ENCODE measurements around the gene ANKS3.
A peak's percentile ranks its signal among the peaks of the same experiment; 100 is the strongest.

The ANKS3 gene

DNA sequence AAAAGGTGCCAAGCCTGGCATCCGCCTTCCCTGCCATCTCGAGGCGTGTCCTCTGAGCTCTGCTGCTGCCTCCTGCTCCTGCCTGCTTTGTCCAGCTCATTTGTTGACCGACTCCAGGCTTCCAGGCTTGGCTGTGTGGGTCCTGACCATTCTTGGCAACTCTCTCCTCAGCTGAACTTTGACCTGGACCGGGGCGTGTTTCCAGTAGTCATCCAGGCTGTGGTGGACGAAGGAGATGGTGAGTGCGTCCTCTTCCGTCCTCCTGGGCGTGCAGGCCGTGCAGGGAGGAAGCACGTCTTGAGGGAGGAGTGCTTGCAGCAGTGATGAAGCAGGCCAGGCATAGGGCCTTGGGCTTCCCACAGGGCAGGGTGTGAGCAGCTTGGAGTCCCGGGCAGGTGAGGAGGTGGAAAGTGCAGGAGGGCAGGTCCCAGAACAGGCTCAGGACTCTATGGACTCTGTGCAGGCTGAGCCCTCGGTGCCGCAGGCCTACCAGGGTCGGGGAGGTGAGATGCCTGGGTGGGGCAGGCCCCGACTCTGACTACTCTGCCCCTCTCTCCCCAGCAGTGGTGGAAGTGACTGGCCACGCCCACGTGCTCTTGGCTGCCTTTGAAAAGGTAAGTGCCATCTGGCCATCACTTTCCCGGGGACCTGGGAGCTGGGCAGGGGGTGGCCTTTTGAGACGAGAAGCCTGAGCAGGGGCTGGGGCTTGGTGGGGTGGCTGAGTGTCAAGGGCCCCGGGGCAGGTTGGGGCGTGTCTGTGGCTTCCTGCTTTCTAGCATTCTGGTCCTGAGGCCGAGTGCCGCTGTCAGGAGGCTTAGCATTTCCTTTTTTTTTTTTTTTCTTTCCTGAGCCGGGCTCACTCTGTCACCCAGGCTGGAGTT lies 69.3 kb downstream of the ANKS3 start:
- peak; percentile 40 to 50 for DNase-seq

DNA sequence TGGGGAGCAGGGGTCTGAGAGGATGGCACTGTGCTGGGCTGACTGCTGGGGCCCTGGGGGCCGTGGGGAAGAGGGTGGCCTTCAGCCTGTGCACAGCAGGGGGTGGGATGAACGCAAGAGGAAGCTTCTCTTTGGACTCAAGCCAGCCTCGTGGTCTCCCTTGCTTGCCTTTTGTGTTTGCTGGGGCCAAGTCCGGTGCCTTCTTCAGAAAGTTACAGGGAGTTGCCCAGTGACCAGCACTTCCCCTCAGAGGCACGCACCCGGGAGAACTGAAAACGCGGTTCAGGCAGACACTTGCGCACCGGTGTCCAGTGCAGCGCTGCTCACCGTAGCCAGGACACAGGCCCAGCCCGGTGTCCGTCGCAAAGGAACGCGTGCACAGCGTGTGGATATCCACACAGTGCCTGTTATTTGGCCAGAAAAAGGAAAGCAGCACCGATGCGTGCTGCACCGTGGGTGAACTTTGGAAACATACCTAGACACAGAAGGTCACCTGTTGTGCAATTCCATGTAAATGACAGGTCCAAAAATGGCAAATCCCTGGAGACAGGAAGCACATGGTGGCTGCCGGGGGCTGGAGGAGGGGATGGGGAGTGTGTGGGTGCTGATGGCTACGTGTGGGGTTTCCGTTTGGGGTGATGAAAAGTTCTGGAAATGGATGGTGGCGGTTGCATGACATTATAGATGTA lies 70.2 kb downstream of the ANKS3 start:
- no peak for DNase-seq

DNA sequence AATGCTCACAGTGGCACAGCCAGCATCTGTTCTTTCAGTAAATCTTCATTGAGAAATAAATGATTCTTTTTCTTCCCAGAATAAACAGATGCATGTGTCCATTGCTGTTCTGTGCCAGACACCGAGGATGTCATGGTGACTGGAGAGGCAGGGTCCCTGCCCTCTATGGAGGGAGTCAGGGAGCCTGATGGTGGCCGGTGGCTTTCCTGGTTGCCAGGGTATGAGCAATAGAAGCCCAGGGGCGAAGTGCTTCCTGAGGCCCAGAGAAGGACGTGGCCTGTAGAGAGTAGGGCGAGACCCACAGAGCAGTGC lies 70.7 kb downstream of the ANKS3 start:
- no peak for DNase-seq

DNA sequence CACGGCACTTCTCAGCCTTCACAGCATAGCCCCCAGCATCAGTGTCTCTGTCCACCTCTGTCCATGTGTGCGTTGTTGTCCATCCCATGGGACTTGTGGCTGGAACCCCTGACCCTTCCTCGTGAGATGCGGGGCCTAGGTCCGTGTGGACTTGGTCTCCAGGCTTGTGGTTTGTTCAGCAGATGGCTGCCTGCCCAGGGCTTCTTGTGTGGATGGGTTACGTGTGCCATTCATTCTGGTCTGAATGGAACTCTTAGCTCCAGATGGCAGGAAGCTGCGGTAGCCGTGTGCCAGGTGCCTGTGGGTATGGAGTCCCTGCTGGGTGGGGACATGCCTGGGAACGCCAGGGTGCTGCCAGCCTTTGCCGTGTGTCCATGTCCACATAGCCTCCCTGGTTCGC lies 72.4 kb downstream of the ANKS3 start:
- no peak for DNase-seq

DNA sequence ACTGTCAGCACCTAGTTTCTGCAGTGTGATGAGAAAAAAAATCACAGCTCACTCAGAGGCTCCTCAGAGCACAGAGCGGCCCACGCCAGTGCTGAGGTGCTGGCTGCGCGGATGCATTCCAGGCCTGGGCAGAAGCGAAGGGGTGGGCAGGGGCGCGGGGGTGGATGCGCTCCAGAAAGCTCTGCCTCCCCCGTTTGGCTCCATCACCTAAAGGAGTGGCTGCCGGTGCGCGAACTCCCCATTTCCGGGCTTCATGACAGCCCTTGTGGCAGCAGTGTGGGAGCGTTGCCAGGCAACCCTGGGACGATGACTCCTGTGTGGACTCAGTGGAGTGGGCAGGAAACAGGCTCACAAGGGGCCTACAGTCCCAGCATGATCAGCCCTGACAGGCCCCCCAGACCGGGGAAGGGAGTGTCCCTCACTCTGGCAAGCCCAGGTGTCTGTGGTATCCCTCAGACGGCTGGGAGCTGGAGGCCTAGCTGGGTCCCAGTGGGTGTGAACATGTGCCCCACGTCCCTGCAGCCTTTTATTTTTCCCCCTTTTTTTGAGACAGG lies 73.5 kb downstream of the ANKS3 start:
- DNase-seq: peak; percentile 79 to 81

DNA sequence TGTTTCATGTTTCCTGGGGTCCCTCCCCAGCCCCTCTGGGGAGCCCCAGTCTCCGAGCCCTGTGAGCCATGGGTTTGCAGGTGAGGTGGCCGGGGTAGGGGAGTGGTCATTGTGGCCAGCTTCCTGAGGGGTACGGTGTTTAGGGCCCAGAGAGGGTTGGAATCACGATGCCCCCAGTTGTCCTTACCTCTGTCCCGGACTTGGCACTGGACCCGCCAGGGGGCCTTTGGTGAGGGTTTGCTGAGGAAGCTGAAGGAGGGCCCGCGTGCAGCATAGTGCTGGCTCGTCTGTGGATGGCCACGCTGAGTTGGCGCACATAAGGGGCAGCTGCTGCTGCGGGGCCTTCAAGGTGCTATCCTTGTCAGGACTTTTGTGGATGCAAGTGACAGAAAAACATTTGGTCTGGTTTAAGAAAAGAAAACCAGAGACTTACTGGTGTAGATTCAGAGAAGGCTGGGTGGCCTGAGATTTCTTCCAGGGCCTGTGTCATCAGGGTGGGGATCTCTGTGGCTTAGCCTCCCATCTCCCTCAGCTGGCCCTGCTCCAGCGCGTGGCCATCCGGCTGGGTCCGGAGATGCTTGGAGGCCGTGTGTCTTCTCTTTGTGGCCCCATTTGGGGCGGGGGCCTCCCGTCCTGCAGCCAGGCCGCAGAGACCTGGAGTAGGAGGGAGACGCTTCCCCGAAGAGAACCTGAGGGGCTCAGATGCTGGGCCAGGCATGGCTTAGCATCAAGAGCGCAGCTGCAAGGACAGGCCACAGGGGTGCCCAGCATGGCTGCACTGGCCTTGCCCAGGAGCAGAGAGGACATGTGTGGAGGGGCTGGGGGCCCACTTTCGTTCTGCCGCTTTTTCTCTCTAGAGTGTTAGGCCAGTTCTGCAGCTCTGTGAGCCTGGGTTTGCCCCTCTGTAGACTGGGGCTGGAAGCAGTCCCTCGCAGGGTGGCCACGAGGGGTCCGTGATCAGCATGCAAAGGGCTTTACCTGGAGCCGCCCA lies 74.4 kb downstream of the ANKS3 start:
- DNase-seq: no peak

DNA sequence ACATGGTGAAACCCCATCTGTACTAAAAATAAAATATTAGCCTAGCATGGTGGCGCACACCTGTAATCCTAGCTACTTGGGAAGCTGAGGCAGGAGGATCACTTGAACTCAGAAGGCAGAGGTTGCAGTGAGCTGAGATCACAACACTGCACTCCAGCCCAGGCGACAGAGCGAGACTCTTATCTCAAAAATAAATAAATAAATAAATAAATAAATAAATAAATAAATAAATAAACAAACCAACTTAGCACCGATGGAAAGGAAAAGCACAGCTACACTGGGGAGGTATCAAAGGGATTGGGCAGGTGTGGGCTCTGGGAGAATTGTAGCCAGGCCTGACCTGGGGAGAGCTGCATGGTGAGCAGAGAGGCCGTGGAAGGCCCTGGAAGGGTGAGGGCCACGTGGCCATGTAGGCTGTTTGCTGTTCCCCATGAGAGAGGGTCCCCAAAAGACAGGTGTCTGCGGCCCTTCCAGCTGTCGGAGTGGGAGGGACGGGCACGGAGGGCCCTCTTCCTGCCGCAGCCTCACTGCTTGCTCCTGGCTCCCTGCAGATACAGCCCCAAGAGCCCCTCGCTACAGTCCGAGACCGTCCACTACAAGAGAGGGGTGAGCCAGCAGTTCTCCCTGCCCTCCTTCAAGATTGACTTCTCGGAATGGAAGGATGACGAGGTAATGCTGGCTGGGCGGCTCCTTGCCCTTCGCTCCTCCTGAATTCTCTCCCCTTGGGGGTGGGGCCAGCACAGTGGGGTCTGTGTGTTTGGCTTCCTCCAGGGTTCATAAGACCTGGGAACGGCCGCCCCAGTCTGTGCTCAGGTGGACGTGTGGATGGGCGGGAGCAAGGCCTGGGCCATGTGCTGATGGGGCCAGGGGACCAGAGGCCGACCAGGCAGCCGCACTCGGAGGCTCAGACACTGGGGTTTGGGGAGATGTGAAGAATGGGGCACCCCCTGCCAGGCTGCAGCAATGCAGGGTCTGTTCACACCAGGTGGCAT lies 77.1 kb downstream of the ANKS3 start:
- no peak for DNase-seq

DNA sequence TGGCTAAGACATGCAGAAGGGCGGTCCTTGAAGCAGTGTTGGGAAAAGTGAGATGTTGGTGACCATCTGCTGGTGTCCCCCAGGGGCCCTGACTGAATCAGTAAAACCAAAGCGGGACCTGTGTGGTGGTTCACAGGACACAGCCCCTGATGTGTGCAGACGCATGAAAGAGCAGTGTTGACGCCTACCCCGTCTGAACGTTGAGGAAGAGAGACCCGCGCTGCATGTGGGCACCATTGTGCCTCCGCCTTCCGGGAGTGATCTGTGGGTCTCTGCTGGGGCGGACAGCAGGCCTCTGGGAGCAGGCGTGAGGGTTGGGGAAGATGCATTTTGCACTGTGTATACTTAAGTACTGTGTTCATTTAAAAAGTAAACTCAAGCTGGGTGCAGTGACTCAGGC lies 77.8 kb downstream of the ANKS3 start:
- DNase-seq: no peak

DNA sequence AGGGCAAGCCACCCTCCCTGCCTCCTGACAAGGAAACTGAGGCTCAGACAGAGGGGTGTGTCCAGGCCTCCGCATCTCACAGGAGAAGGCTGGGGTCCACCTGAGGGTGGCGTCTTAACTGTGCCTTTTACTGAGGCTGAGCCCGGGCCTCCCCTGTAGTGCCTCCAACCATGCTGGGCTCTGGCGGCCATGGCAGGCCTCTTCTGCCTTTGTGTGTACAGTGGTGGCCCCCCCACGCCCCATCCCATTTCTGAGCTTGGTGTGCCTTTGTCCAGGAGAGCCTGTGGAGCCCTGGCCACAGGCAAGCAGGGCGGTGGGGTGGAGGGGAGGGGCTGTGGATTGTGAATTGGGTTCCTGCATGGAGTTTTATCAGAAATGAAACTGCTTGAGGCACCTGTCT lies 78.3 kb downstream of the ANKS3 start:
- no peak for DNase-seq

DNA sequence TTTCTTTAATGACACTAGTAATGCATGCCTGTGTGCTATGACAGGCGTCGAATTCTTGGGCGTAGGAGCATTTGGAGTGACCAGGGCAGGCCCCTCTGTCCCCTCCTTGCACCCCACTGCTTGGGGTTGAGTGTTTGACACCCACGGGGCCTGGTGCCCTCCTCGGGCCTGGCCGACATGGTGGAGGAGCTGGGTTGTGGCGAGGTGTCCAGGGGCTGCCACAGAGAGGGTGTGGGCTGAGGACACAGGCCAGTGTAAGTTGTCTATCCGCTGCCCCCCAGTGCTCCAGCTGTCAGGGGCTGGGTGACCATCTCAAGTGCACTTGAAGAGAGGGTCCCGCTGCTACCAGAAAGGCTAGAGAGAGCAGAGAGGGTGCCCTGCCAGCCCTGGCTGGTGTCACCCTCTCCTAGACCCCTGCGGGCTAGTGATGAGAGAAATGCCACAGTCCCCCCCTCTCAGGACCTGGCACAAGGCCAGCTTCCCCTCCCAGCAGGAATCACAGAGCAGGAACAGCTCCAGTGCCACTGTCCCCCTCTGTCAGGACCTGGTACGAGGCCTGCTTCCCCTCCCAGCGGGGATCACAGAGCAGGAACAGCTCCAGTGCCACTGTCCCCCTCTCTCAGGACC lies 79.0 kb downstream of the ANKS3 start:
- no peak for DNase-seq

DNA sequence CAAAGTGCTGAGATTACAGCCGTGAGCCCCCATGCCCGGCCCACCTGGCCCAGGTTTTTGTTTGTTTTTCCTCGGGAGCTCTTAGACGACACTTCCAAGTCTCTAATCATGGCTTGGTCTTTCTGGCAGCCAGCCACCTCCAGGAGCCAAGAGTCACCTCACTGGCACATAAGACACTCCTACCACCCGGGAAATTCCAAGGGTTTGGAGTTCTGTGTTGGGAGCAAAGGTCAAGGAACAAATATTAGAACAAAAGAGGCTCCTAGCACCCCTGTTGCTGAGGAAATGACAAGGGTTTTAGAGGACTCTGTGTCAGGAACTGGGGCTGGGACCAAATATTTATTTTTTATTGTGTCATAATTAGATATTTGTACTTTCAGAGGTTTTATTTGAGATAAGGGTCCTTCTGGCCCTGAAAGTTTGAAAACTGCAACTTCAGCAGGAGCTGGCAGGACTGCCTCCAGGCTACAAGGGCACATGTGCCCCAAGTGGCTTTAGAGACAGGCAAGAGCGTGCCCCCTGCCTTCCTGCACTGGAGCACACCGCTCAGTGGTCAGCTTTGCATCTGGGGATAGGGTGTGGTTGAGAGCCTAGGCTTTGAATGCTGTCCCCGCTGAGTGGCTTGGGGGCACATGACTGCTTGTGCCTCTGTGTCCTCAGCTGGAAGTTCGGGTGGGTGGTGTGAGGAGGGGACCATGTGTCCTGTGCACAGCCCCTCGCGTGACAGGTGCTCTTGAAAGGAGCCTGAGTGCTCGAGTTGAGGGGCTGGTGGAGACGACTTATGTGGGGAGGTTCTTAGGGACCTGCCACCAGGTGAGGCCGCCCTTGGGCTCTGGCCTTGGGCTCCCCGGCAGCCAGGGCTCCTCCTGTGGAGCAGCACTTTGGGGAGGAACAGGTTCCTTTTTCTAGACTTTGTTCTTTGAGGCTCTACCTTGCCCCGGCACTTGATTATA lies 79.8 kb downstream of the ANKS3 start:
- DNase-seq: no peak

DNA sequence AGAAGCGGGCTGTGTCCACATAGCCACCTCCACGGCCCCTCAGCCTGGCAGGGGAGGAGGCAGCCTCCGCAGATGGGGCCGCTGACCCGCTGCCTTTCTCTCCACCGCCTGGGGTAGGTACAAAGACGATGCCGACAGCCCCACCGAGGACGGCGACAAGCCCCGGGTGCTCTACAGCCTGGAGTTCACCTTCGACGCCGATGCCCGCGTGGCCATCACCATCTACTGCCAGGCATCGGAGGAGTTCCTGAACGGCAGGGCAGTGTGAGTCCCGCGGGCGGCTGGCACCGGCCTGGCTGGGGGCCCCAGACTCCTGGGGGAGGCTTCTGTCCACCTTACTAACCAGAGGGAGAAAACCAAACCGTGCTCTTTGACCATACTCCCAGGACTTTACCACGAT lies 81.5 kb downstream of the ANKS3 start:
- DNase-seq: no peak

DNA sequence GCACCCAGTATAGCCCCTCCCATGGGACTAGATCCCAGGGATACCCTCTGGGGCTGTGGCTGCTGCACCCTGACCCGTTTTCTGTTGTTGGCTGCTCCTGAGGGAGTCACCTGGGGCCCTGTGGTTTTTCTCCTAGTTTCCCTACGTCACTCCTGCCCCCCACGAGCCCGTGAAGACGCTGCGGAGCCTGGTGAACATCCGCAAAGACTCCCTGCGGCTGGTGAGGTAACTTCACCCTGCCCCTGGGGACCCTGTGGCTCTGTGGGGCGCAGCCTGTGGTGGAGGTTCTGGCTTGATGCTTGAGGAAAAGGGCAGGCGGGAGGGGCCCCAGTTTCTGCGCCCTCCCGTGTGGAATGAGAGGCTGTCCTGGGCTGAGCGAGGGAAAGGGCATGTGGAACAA lies 82.2 kb downstream of the ANKS3 start:
- no peak for DNase-seq

DNA sequence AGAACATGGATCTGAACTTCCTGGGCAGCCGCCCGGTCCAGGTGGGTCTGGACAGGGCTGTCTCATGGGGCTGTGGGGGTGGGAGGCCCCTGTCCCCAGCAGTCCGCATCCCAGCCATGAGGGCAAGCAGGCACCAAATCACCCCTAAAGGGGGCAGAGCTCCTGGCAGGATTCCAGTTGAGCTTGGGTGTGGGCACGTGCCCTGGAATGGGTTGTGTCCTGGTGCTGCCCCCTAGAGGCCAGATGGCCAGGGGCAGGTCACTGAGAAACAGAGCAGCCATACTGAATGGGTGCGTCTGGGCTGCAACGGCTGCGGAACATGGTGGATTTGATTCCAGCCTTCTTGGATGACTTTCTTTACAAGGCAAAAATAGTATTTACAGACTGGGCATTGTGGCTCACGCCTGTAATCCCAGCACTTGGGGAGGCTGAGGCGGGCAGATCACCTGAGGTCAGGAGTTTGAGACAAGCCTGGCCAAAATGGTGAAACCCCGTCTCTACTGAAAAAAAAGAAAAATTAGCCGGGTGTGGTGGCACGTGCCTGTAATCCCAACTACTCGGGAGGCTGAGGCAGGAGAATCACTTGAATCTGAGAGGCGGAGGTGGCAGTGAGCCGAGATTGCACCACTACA lies 83.5 kb downstream of the ANKS3 start:
- peak; percentile 70 to 74 for DNase-seq

DNA sequence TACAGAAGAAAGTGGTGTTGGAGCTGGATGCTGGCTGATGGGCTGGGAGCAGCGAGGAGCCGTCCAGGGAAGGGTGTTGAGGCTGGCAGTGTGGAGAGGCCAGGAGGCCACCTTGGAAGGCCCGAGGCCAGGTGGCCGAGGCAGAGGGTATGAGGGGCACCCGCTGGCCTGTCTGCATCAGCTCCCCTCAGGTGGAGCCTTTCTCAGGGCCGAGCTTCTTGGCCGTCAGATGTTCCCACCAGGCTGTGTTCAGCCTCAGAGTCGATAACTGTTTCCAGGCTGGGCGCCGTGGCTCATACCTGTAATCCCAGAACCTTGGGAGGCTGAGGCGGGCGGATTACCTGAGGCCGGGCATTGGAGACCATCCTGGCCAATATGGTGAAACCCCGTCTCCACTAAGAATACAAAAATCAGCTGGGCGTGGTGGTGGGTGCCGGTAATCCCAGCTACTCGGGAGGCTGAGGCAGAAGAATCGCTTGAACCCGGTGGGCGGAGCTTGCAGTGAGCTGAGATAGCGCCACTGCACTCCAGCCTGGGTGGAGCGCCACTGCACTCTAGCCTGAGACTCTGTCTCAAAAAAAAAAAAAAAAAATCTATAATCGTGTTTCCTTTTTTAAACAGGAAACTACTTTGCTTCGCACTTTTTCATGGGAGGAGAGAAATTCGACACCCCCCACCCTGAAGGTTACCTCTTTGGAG lies 84.2 kb downstream of the ANKS3 start:
- DNase-seq: no peak

DNA sequence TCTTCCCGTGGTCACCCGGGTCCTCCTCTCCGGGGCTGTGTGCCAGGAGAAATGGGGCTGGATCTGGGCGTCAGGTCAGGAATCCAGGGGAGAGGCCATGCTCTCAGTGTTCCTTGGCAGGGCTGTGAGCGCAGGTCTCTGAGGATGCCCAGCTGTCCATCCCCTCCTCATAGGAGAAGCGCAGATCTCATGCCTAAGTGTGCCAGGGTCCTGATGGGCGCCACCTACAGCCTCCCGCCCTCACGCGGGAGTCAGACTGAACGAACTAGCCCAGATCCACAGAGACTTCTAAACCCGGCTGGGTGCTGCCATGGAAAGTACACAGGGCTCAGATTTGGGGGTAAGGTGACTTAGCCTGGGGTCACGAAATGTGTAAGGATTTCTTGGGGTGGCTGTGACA lies 85.2 kb downstream of the ANKS3 start:
- no peak for DNase-seq

DNA sequence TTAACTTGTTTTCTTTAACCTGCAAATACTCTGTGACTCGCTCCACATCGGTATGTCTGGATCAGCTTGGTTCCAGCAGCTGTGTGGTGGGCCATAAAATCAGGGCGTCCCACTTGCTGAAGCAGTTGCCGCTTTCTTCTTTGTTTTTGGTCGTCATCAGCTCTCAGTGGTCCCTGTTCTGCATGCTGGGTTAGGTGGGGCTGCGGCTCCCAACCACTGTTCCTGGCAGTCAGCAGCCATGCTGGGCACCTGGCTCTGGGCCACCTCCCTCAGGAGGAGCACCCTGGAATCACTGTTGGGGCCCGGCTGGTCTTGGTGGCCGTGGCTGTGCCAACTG lies 86.5 kb downstream of the ANKS3 start:
- no peak for DNase-seq

DNA sequence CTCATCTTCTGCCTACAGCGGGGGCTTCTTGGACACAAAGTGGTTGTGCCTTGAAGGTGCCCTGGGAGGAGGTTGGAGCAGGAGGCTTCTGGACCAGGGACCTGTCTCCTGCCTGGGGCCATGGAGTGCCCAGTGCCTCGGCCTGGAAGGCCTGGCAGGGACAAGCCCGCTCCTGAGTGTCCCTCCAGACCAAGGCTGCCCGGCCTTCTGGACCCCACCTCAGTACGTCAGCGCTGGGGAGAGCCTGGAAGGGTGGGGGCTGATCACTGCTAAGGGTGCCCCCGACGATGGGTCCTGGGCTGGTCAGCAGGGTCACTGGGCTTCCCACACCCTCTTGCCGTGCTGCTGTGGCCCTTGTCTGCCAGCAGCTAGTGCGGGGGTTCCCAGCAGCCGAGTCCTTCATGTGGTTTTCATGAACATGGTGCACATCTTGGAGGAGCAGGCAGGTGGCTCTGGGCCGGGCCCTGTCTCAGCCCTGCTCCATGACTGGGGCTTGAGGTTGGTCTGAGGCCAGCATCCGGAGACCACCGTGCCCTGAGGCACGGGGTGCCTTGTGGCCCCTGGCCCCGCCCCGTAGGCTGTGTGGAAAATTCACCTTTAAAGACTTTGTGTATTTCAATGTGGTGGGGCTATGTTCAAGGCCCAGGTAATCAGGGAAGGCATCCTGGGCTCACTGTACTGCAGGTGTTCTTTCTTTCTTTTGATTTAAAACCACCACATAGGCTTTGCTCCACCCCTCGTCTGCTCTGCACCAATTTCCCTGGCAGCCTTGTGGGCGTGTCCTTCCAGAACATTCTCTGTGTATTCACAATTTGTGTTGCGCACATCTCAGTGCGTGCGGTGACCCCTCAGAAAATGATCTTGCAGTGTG lies 87.1 kb downstream of the ANKS3 start:
- no peak for DNase-seq

Data from activated CD4-positive, alpha-beta T cell treated with anti-CD3 and anti-CD28 coated beads for 4 hours (primary cell).